CD4-positive, alpha-beta T cell treated with Interleukin-10 for 1 hour (primary cell): ENCODE data around the gene BCL2A1.
"Not testable (repeated sequence)": the region's sequence is repeated elsewhere in the genome, so short reads cannot be mapped to it uniquely, and the experiment has no call there.

Source experiments
- DNase-seq: peaks from one replicate; pipeline ENCODE4 v3.0.0-alpha.2; 2020

Gene BCL2A1

GRCh38 chr15:79956354-79956939 is 14.5 kb downstream of the BCL2A1 start:
- no peak for DNase-seq

GRCh38 chr15:79954661-79955060 is 16.3 kb downstream of the BCL2A1 start:
- DNase-seq = no peak

GRCh38 chr15:79953951-79954444 is 17.0 kb downstream of the BCL2A1 start:
- DNase-seq = no peak

GRCh38 chr15:79952329-79952728 is 18.7 kb downstream of the BCL2A1 start:
- DNase-seq = no peak

GRCh38 chr15:79950247-79950646 is 20.7 kb downstream of the BCL2A1 start:
- DNase-seq = no peak

- DNase-seq = no peak
These were observed 22.2 kb downstream of the BCL2A1 start for GRCh38 chr15:79948761-79949160.

GRCh38 chr15:79948095-79948695 is 22.8 kb downstream of the BCL2A1 start:
- no peak for DNase-seq

GRCh38 chr15:79947009-79947408 is 24.0 kb downstream of the BCL2A1 start:
- no peak for DNase-seq

- no peak for DNase-seq
These were observed 26.4 kb downstream of the BCL2A1 start for GRCh38 chr15:79944622-79945021.

GRCh38 chr15:79943820-79944219 is 27.2 kb downstream of the BCL2A1 start:
- DNase-seq = no peak

- no peak for DNase-seq
These were observed 28.1 kb downstream of the BCL2A1 start for GRCh38 chr15:79942741-79943481.

GRCh38 chr15:79939399-79939798 is 31.6 kb downstream of the BCL2A1 start:
- no peak for DNase-seq

- no peak for DNase-seq
These were observed 32.9 kb downstream of the BCL2A1 start for GRCh38 chr15:79938143-79938542.

GRCh38 chr15:79935556-79936201 is 35.3 kb downstream of the BCL2A1 start:
- not testable (repeated sequence) for DNase-seq

- no peak for DNase-seq
These were observed 37.8 kb downstream of the BCL2A1 start for GRCh38 chr15:79933231-79933630.

- DNase-seq = no peak
These were observed 38.5 kb downstream of the BCL2A1 start for GRCh38 chr15:79932447-79932846.

GRCh38 chr15:79930516-79930915 is 40.5 kb downstream of the BCL2A1 start:
- DNase-seq = no peak

GRCh38 chr15:79929412-79929811 is 41.6 kb downstream of the BCL2A1 start:
- no peak for DNase-seq

- DNase-seq = not testable (repeated sequence)
These were observed 44.9 kb downstream of the BCL2A1 start for GRCh38 chr15:79926116-79926515.

- DNase-seq = no peak
These were observed 46.6 kb downstream of the BCL2A1 start for GRCh38 chr15:79924379-79924778.

GRCh38 chr15:79923515-79924169 is 47.4 kb downstream of the BCL2A1 start:
- DNase-seq = peak; percentile 99

GRCh38 chr15:79923079-79923514 is 47.9 kb downstream of the BCL2A1 start:
- DNase-seq = peak; percentile 76

- no peak for DNase-seq
These were observed 48.4 kb downstream of the BCL2A1 start for GRCh38 chr15:79922512-79923078.
